Breast epithelium (tissue), 4 donors: ENCODE measurements around the gene LYPD5. TPM values are rescaled to one million over a fixed set of nuclear protein-coding genes. Genes with fewer than 3 reads are reported as not detected.

Experiments
- DNase-seq, 2 donors: peaks; one replicate each; pipeline ENCODE4 v3.0.0-alpha.2; 2019; ENCODE audit warnings: low spot score in 2 of 2
- H3K27ac ChIP-seq, 2 donors: fragments of 200-600 bp; sonication (generic) in 1 of 2; one replicate each; pipeline ENCODE4 v1.5.1; 2016 to 2019; ENCODE audit warnings: mild to moderate bottlenecking in 1 of 2
- H3K27me3 ChIP-seq, 2 donors: fragments of 200-600 bp; sonication (generic) in 1 of 2; one replicate each; pipeline versions ENCODE4 v1.5.1 to v1.6.0; 2017 to 2019; ENCODE audit warnings: control low read depth in 1 of 2, mild to moderate bottlenecking in 1 of 2
- H3K36me3 ChIP-seq: fragments of 200-600 bp; one replicate; pipeline ENCODE4 v1.5.1; 2019
- H3K4me1 ChIP-seq, 2 donors: fragments of 200-600 bp; sonication (generic); one replicate each; pipeline ENCODE4 v1.5.1; 2016 to 2019; ENCODE audit warnings: control low read depth in 1 of 2
- H3K4me3 ChIP-seq, 3 donors: fragments of 200-600 bp; sonication (generic); 1 replicate in 2 of 3; 2 replicates in 1 of 3; pipeline ENCODE4 v1.5.1; 2016 to 2019; ENCODE audit warnings: mild to moderate bottlenecking in 3 of 3, moderate library complexity in 2 of 3
- H3K9me3 ChIP-seq, 2 donors: fragments of 200-600 bp; sonication (generic) in 1 of 2; one replicate each; pipeline ENCODE4 v1.5.1; 2016 to 2019; ENCODE audit warnings: control low read depth in 1 of 2
- CTCF ChIP-seq, 3 donors: fragments of 450-650 bp; IDR thresholded peaks; one replicate each; pipeline ENCODE4 v1.5.1; 2016 to 2017; ENCODE audit warnings: antibody characterized with exemption in 3 of 3, mild to moderate bottlenecking in 3 of 3, moderate library complexity in 3 of 3
- POLR2A ChIP-seq: fragments of 450-650 bp; IDR thresholded peaks from one replicate; pipeline ENCODE4 v1.6.1; 2016; ENCODE audit warnings: antibody characterized with exemption, mild to moderate bottlenecking, moderate library complexity
- POLR2AphosphoS5 ChIP-seq, 3 donors: sonication (generic); formaldehyde crosslinking; IDR thresholded peaks; one replicate each; pipeline ENCODE4 v1.6.1; 2017; ENCODE audit warnings: antibody characterized with exemption in 3 of 3
- intact Hi-C: fragments of 100-400 bp; cut with DNase I; formaldehyde crosslinking; loops from one replicate; pipeline ENCODE4 v1.15.1; 2023; ENCODE audit warnings: low total_unique reads
- total RNA-seq, 3 donors: library from RNA; depleted of rRNA; stranded (reverse); fragments of >200 nt; gene quantifications; one replicate each; pipeline ENCODE4 v1.1.0, GENCODE V29; 2016

Gene LYPD5
- total RNA-seq, 3 donors from 2014 or later = 0.48 to 7.2 (median 6.2) TPM

- H3K9me3 ChIP-seq = no peaks in the 10 kb centered on the region
- no peak for TF ChIP-seq POLR2A
- no peak for TF ChIP-seq CTCF (IDR thresholded peaks at IDR 0.05)
- no peak for TF ChIP-seq POLR2AphosphoS5 (IDR thresholded peaks at IDR 0.05)
- H3K27me3 ChIP-seq = no peaks in the 10 kb centered on the region
- peak overlapping the region; percentile 84 to 87 for H3K27ac ChIP-seq
- DNase-seq = no peak
- no peaks in the 10 kb centered on the region for H3K36me3 ChIP-seq
- peak overlapping the region in 2 of 3 donors; percentile 50 to 57 for H3K4me3 ChIP-seq
- H3K4me1 ChIP-seq = peaks cover 5 to 18% of the 10 kb centered on the region in 2 donors
- intact Hi-C loops = no loop called here
These were observed 22.4 kb downstream of the LYPD5 start for GRCh38 chr19:43779820-43780219.

- DNase-seq = peak in 1 of 2 donors; percentile 68
These were observed 23.0 kb downstream of the LYPD5 start for GRCh38 chr19:43779147-43779819.

GRCh38 chr19:43778651-43779050, 23.6 kb downstream of the LYPD5 start:
- TF ChIP-seq POLR2A (no peak), CTCF (IDR thresholded peaks at IDR 0.05) (no peak), POLR2AphosphoS5 (IDR thresholded peaks at IDR 0.05) (no peak)
- Histone ChIP-seq H3K4me1 (peaks cover 0 to 12% of the 10 kb centered on the region in 2 donors), H3K36me3 (no peaks in the 10 kb centered on the region), H3K27ac (peak overlapping the region; percentile 84 to 87), H3K27me3 (no peaks in the 10 kb centered on the region), H3K4me3 (peak overlapping the region in 1 of 3 donors; percentile 50), H3K9me3 (no peaks in the 10 kb centered on the region)
- no peak for DNase-seq
- intact Hi-C loops = no loop called here

More at GRCh38 chr19:43779147-43779819, 23.0 kb downstream of the LYPD5 start:
- H3K27me3 ChIP-seq = no peaks in the 10 kb centered on the region
- peak overlapping the region in 2 of 3 donors; percentile 50 to 57 for H3K4me3 ChIP-seq
- H3K4me1 ChIP-seq = peaks cover 0 to 18% of the 10 kb centered on the region in 2 donors
- peak overlapping the region; percentile 84 to 87 for H3K27ac ChIP-seq
- intact Hi-C loops = no loop called here
- H3K9me3 ChIP-seq = no peaks in the 10 kb centered on the region
- no peaks in the 10 kb centered on the region for H3K36me3 ChIP-seq
- no peak for TF ChIP-seq POLR2A
- TF ChIP-seq CTCF (IDR thresholded peaks at IDR 0.05) = no peak

GRCh38 chr19:43777163-43777695, 25.0 kb downstream of the LYPD5 start:
- Histone ChIP-seq H3K4me1 (peaks cover 0 to 11% of the 10 kb centered on the region in 2 donors), H3K4me3 (peak overlapping the region in 1 of 3 donors; percentile 18), H3K27ac (peak overlapping the region; percentile 84 to 87), H3K9me3 (no peaks in the 10 kb centered on the region), H3K36me3 (no peaks in the 10 kb centered on the region), H3K27me3 (no peaks in the 10 kb centered on the region)
- no peak for DNase-seq
- intact Hi-C loops = no loop called here
- no peak for TF ChIP-seq CTCF (IDR thresholded peaks at IDR 0.05)
- TF ChIP-seq POLR2AphosphoS5 (IDR thresholded peaks at IDR 0.05) = no peak
- TF ChIP-seq POLR2A = no peak

GRCh38 chr19:43776286-43776685, 26.0 kb downstream of the LYPD5 start:
- Histone ChIP-seq H3K4me3 (no peak overlapping the region), H3K9me3 (no peaks in the 10 kb centered on the region), H3K36me3 (no peaks in the 10 kb centered on the region), H3K27ac (peak overlapping the region in 1 of 2 donors; percentile 12), H3K4me1 (peaks cover 0 to 5% of the 10 kb centered on the region in 2 donors), H3K27me3 (no peaks in the 10 kb centered on the region)
- TF ChIP-seq POLR2AphosphoS5 (IDR thresholded peaks at IDR 0.05) (no peak), CTCF (IDR thresholded peaks at IDR 0.05) (no peak), POLR2A (no peak)
- no peak for DNase-seq
- intact Hi-C loops = no loop called here
